IPS DF 6.9 (cell line): ENCODE data around the gene HADHB.
"Not testable (repeated sequence)": the region's sequence is repeated elsewhere in the genome, so short reads cannot be mapped to it uniquely, and the experiment has no call there.

ENCODE experiments used
- DNase-seq: peaks from one replicate; pipeline ENCODE4 v3.0.0-alpha.2; 2013; ENCODE audit warnings: low read depth, low spot score
- H3K27ac ChIP-seq: one replicate; pipeline ENCODE4 v1.5.1; 2013; ENCODE audit warnings: low read length, control low read depth
- H3K27me3 ChIP-seq: 2 replicates; pipeline ENCODE4 v1.6.1; 2013; ENCODE audit warnings: mild to moderate bottlenecking, low read length; ENCODE audit not compliant: control insufficient read depth, insufficient read depth
- H3K36me3 ChIP-seq: 2 replicates; pipeline ENCODE4 v1.6.1; 2013; ENCODE audit warnings: low read length; ENCODE audit not compliant: control insufficient read depth, insufficient read depth
- H3K4me1 ChIP-seq: 2 replicates; pipeline ENCODE4 v1.6.1; 2013; ENCODE audit warnings: low read length; ENCODE audit not compliant: control insufficient read depth, insufficient read depth
- H3K4me3 ChIP-seq: 2 replicates; pipeline ENCODE4 v1.5.1; 2013; ENCODE audit warnings: mild to moderate bottlenecking, low read length
- H3K9me3 ChIP-seq: 2 replicates; pipeline ENCODE4 v1.6.1; 2013; ENCODE audit warnings: low read length, inconsistent platforms; ENCODE audit not compliant: control insufficient read depth, insufficient read depth
- WGBS: extraction: QIAGEN DNeasy Blood & Tissue Kit; methylation state at CpG from one replicate; pipeline ENCODE4 v1.1.7; 2013; ENCODE audit warnings: mixed read lengths, missing lambda C conversion rate; ENCODE audit not compliant: insufficient read length, insufficient coverage; 5-methylcytosine and 5-hydroxymethylcytosine counted together

Gene HADHB

DNA sequence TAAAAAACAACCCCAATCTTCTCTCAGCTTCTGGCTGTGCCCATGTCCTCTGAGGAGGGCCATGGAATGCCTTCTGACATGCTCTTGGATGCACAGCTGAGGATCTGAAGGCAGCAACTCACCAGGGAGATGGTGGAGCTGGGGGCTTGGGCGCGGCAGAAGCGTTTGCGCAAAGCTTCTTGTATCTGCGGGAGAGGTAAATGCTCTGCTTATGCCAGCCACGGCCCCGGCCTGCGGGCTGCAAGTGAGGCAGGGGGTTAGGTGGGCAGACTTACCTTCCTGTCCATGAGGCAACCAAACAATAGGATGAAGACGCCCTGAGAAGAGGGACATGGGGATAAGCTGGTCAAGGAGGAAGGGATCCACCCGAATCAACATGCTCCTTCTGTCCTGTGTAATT lies 65.2 kb downstream of the HADHB start:
- WGBS, result no CpG with 5 or more reads among the region's 10 CpGs

DNA sequence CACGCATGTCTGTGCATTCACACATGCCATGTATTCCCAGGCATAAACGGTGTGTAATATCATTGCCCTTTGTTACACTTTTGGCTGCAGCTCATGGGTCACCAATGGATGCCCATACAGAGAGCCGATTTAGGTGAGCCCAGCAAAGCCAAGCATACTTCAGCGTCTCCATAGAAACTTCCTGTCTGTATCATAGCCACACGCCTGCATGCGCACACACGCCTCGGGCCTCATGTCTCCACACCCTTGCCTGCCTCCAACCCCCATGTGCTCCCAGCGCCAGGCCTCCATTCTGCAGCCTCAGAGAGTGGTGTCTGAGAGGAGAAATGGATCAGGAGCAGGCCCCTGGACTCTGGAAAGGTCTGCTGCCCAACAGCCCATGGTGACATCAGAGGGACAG lies 67.7 kb downstream of the HADHB start:
- 0 out of 2 replicates have a peak, but pooled peaks cover 2% of the 10 kb centered on the region for H3K36me3 ChIP-seq
- DNase-seq, result no peak
- H3K4me3 ChIP-seq, result no peak overlapping the region
- H3K27ac ChIP-seq, result no peak overlapping the region
- H3K9me3 ChIP-seq, result no peaks in the 10 kb centered on the region
- no peaks in the 10 kb centered on the region for H3K4me1 ChIP-seq
- no CpG with 5 or more reads among the region's 9 CpGs for WGBS
- H3K27me3 ChIP-seq, result no peaks in the 10 kb centered on the region

More for the DNA sequence above, 65.2 kb downstream of the HADHB start:
- Histone ChIP-seq H3K36me3 (0 out of 2 replicates have a peak, but pooled peaks cover 2% of the 10 kb centered on the region), H3K9me3 (no peaks in the 10 kb centered on the region), H3K4me3 (no peak overlapping the region), H3K4me1 (no peaks in the 10 kb centered on the region), H3K27me3 (no peaks in the 10 kb centered on the region), H3K27ac (no peak overlapping the region)
- DNase-seq, result no peak

DNA sequence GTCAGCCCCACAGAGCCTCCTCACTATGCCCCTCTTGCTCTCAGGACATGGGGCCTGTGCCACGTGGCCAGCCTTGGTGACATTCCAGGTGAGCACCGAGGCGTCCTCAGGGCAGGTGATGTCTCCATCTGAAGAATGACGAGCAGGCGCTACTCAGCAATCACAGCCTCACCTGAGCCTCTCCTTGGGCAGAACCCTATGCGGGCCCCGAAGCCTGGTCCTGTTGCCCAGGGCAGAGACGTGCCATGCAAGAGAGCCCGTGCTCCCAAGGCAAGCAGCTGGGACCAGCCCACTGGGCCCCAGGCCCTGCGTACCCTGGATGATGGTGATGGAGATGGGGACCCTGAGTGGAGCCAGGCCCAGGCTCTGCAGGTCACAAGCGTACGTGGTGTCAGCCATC lies 68.7 kb downstream of the HADHB start:
- Histone ChIP-seq H3K9me3 (no peaks in the 10 kb centered on the region), H3K4me3 (no peak overlapping the region), H3K27ac (no peak overlapping the region), H3K4me1 (no peaks in the 10 kb centered on the region), H3K27me3 (no peaks in the 10 kb centered on the region), H3K36me3 (0 out of 2 replicates have a peak, but pooled peaks cover 2% of the 10 kb centered on the region)
- DNase-seq, result no peak
- no CpG with 5 or more reads among the region's 12 CpGs for WGBS

DNA sequence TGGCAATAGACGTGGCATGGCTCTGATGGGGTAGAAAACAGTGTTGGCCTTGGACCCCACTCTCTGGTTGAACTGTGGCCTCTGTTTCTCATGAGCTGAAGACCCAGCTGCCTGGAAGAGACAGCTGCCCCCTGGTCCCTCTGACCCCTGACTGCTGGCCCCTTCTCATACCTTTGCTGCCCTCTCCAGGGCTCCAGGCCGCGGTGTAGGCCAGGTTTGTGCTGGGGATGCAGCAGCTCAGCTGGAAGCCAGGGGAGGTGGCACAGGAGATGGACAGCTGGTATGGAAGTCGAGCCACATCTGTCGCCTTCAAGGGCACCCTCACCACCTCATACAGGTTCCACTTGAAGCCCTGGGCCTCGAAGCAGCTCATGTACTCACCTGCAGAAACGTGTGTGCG lies 69.5 kb downstream of the HADHB start:
- Histone ChIP-seq H3K4me1 (0 out of 2 replicates have a peak, but pooled peaks cover 1% of the 10 kb centered on the region), H3K4me3 (no peak overlapping the region), H3K36me3 (0 out of 2 replicates have a peak, but pooled peaks cover 2% of the 10 kb centered on the region), H3K27ac (no peak overlapping the region), H3K9me3 (no peaks in the 10 kb centered on the region), H3K27me3 (no peaks in the 10 kb centered on the region)
- WGBS, result no CpG with 5 or more reads among the region's 8 CpGs
- DNase-seq, result no peak

DNA sequence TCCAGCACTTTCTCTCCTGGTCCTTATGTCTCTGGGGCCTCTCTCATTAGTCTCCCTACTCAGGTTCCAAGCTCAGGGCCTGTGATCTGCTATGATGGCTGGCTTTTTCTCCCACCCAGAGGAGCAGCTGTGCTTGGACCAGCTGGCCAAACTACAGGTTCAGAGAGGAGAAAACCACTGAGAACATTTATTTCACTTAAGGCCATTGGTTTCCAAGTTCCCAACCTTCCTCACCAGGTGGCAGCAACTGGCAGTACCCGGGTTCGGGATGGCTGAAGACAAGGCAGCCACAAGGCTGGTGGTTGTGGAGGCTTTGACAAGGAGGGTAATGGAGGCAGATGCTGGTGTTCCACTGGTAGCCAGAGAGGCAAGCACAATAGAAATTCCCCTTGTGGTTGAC lies 71.3 kb downstream of the HADHB start:
- Histone ChIP-seq H3K4me3 (no peak overlapping the region), H3K27ac (no peak overlapping the region), H3K9me3 (no peaks in the 10 kb centered on the region), H3K27me3 (no peaks in the 10 kb centered on the region), H3K4me1 (0 out of 2 replicates have a peak, but pooled peaks cover 1% of the 10 kb centered on the region), H3K36me3 (0 out of 2 replicates have a peak, but pooled peaks cover 2% of the 10 kb centered on the region)
- no peak for DNase-seq
- no CpG with 5 or more reads among the region's 2 CpGs for WGBS

DNA sequence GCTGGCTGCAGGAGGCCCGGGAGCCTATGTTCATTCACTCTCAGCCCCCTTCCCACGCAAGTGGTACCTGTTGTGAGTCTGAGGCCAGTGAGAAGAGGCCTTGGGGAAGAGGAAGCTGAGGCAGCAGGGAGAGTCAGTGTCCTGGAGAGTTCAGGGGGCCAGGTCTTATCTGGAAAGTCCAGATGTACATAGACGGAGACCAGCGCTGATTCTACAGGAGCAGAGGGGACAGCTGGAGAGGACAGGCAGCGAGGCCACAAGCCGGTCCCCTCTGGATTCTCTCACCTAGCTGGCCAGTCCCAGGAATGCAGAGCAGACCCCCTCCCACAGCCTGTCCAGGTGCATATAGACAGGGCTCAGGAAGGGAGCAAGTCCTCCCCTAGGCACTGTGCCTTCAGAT lies 72.1 kb downstream of the HADHB start:
- 0 out of 2 replicates have a peak, but pooled peaks cover 1% of the 10 kb centered on the region for H3K4me1 ChIP-seq
- no CpG with 5 or more reads among the region's 6 CpGs for WGBS
- H3K27ac ChIP-seq, result no peak overlapping the region
- no peaks in the 10 kb centered on the region for H3K27me3 ChIP-seq
- H3K36me3 ChIP-seq, result 0 out of 2 replicates have a peak, but pooled peaks cover 2% of the 10 kb centered on the region
- no peak for DNase-seq
- no peaks in the 10 kb centered on the region for H3K9me3 ChIP-seq
- no peak overlapping the region for H3K4me3 ChIP-seq

DNA sequence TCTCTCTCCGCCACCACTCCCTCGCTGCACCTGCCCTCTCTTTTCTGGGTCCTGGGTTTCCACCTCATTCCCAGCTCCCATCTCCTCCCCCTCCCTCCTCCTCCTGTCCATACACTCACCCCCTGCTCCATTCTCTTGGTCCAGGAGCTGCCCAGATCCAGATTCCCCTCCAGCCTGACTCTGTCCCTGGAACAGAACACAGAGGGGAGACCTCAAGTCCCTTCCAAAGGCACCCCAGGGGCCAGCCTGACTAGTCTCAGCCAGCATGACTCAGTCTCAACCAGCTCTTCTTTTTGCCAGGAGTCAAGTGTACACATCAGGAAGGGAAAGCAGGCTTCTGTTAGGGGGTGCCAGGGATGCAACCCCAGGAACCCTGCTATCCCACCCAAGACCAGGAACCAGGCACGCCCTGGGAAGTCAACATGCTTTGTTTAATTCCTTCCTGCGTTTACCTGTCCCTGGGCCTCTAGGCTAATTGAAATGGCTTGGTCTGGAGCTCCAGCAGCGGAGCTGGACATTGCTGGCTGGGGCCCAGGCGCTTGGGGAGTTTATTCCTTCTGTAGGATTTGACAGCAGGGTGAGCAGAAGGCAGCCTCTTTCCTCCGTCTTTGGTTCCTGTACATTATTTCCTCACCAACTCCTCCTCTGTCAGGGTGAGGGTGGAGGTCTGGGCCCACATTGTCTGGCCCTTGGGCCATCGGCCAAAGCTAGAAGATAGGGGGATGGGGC lies 72.8 kb downstream of the HADHB start:
- Histone ChIP-seq H3K27me3 (no peaks in the 10 kb centered on the region), H3K4me3 (no peak overlapping the region), H3K36me3 (0 out of 2 replicates have a peak, but pooled peaks cover 2% of the 10 kb centered on the region), H3K9me3 (no peaks in the 10 kb centered on the region), H3K27ac (no peak overlapping the region), H3K4me1 (0 out of 2 replicates have a peak, but pooled peaks cover 1% of the 10 kb centered on the region)
- no CpG with 5 or more reads among the region's 8 CpGs for WGBS
- DNase-seq, result no peak

DNA sequence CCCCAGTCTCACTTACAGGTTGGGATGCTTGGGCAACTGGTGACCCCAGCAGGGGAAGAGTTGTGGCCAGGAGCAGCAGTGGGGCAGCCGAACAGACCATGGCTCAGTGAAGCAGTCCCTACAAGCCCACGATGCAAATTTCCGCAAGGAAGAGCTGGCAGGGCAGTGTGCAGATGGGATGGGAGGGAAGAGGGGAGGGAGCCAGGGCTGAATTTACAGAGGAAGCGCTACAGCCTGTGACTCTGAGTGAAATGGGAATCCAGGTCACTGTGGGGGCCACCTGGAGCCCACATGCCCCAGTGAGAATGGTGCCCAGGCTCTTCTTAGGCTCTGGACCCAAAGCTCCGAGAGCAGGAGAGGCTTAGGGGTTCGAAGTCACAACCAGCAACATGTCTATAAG lies 74.2 kb downstream of the HADHB start:
- no peaks in the 10 kb centered on the region for H3K27me3 ChIP-seq
- no peak for DNase-seq
- H3K36me3 ChIP-seq, result no peaks in the 10 kb centered on the region
- WGBS, result no CpG with 5 or more reads among the region's 6 CpGs
- no peak overlapping the region for H3K27ac ChIP-seq
- H3K4me3 ChIP-seq, result no peak overlapping the region
- no peaks in the 10 kb centered on the region for H3K9me3 ChIP-seq
- 0 out of 2 replicates have a peak, but pooled peaks cover 1% of the 10 kb centered on the region for H3K4me1 ChIP-seq

DNA sequence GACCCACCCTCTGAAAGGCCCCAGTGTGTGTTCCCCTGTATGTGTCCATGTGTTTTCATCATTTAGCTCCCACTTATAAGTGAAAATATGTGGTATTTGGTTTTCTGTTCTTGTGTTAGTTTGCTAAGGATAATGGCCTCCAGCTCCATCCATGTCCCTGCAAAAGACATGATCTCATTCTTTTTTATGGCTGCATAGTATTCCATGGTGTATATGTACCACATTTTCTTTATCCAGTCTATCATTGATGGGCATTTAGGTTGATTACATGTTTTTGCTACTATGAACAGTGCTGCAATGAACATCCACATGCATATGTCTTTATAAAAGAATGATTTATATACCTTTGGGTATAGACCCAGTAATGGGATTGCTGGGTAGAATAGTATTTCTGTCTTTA lies 79.7 kb downstream of the HADHB start:
- H3K36me3 ChIP-seq, H3K4me1 ChIP-seq, H3K4me3 ChIP-seq, H3K27ac ChIP-seq, H3K9me3 ChIP-seq, DNase-seq, H3K27me3 ChIP-seq: not testable (repeated sequence)

DNA sequence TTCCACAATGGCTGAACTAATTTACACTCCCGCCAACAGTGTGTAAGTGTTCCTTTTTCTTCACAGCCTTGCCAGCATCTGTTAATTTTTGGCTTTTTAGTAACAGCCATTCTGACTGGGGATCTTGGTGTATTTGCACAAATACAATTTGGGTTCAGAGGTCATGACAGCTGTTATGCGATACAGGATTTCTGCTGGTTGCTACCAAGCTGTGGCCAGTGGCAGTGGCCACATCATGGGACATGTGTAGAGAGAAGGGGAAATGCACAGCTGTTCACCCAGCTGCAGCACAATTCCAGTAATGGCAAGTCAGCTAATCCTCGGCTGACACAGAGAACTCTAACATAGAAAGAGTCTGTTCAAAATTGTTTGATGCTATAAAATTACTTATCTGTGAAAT lies 80.2 kb downstream of the HADHB start:
- no peaks in the 10 kb centered on the region for H3K27me3 ChIP-seq
- H3K4me1 ChIP-seq, result no peaks in the 10 kb centered on the region
- WGBS, result no CpG with 5 or more reads among the region's 3 CpGs
- no peaks in the 10 kb centered on the region for H3K36me3 ChIP-seq
- no peaks in the 10 kb centered on the region for H3K9me3 ChIP-seq
- no peak overlapping the region for H3K4me3 ChIP-seq
- H3K27ac ChIP-seq, result no peak overlapping the region
- no peak for DNase-seq

DNA sequence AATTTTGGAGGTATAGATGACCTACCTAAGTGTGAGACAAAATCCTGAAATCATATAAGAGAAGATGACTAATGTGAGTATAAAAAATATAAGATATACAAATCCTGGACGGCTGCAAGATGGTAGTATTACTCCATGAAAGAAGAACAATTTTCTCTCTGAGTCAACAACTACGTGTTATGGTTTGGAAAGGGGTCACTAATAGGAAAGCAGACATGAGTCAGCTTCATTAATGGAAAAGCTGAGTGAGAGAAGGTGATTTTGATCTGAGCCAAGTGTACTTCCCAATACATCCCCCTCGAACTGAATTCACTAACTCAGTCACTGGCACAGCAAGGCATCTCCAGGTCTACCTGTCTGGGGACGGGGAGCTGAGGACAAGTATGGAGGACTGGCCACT lies 81.1 kb downstream of the HADHB start:
- H3K36me3 ChIP-seq, result no peaks in the 10 kb centered on the region
- H3K4me3 ChIP-seq, result no peak overlapping the region
- no peaks in the 10 kb centered on the region for H3K9me3 ChIP-seq
- no peak overlapping the region for H3K27ac ChIP-seq
- WGBS, result no CpG with 5 or more reads among the region's 4 CpGs
- DNase-seq, result no peak
- H3K27me3 ChIP-seq, result no peaks in the 10 kb centered on the region
- no peaks in the 10 kb centered on the region for H3K4me1 ChIP-seq
